Renal pelvis (tissue), 4 donors: ENCODE results near the gene MCRIP2. TPM values are rescaled to one million over a fixed set of nuclear protein-coding genes. Genes with fewer than 3 reads are reported as not detected.

Experiments used
- DNase-seq: peaks from one replicate; pipeline ENCODE4 v3.0.0-alpha.2; 2013
- polyA plus RNA-seq, 3 donors: library from polyadenylated mRNA; unstranded; fragments of 120-200 nt; gene quantifications; one replicate each; pipeline ENCODE4 v1.2.1, GENCODE V29; 2013; ENCODE audit not compliant: insufficient read length in 3 of 3

The MCRIP2 gene
- polyA plus RNA-seq, 3 donors: 25.5 to 27.4 (median 25.7) TPM

DNA sequence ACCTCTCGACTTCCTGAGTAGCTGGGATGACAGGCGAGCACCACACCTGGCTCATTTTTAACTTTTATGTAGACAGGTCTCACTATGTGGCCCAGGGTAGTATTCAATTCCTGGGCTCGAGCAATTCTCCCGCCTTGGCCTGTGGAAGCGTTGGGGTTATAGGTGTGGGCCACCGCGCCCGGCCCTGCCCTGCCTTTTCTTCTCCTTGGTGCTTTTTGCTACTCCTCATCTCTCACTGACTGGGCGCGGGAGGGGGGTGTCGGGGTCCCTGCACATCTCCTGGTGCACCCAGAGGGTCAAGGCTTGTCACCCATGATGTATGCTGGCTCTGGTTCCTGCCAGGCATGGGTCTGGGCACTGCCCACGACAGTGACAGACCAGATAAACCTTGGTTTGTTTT lies 2.9 kb downstream of the MCRIP2 start:
- DNase-seq: no peak

DNA sequence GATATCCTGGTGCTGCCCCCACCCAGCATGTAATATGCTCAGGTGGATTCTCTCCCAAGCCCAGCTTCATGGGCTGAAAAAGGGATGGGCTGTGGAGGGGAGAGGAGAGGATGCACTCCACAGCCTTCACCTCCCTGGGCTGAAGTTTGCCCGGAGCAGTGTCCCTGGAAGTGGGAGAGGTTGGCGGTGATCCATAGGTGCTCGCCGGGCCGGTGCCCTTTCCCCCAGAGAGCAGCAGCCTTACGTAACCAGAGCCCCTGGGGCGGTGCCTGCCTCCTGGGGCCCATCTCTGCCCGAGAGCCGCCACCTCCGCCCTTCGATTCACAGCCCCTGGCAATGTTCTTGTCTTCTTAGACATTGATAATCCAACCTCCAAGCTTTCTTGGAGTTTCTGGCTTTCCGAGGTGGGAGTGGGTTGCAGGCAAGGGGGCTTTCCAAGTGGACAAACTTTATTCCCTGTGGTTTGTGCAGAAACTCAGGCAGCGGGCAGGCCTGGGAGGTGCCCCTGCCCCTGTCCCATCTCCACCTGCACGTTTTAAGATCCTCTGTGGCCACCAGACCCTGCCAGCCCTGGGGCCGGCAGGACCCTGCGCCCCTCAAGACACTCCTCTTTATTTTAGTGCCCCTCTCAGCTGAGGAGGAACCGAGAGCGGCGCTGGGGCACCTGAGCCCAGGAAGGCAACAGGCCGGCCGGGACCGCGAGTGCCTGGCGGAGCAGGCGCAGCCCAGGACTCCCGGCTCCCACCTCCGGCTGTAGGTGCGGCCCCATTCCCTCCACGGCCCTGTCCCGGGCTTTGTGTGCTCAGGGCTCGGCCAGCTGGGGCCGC lies 4.4 kb downstream of the MCRIP2 start:
- no peak for DNase-seq

DNA sequence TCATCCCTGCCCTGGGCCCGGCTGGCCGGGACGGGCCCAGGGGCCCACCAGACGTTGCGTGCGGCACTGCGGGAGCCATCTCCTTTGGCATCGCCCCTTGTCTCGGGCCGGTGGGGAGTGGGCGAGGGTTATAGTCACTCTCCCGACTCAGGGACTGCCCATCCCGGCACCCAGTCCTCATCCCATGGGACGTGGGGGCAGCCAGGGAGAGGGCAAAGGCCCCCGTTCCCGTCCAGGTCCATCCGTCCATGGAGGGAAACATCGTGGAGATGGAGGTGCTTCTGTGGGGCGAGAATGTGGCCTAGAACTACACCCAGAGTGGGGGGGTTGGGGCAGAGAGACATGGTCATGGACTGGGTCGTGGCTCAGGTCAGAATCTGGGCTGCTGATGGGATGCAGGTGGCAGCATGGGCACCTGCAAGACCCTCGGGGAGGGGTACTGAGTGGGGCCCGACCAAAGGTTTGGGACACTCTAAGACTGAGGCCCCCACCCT lies 5.1 kb downstream of the MCRIP2 start:
- no peak for DNase-seq

DNA sequence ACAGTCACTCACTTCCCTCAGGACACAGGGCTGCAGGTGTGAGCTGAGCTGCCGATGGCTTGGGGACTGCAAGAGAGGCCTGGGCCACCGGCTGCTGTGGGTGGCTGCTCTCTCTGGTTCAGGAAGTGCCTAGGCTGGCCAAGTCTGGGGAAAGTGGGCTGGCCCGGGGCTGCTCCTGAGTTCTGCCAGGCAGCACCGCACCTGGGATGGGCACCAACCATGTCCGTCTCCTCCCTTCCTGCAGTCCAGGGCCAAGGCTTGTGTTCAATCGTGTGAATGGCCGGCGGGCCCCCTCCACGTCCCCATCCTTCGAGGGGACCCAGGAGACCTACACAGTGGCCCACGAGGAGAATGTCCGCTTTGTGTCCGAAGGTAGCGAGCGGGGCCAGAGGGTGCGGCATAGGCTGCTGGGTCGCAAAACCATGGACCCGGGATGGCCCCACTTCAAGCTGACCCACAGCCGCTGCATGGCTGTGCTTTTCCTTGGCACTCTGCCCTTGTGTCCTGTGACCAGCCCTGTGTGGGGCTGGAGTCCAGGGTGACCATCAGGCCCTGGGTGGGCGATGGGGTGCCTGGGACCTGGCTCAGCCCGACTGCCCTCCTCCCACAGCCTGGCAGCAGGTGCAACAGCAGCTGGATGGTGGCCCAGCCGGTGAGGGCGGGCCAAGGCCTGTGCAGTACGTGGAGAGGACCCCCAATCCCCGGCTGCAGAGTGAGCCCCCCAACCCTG lies 5.7 kb downstream of the MCRIP2 start:
- no peak for DNase-seq

DNA sequence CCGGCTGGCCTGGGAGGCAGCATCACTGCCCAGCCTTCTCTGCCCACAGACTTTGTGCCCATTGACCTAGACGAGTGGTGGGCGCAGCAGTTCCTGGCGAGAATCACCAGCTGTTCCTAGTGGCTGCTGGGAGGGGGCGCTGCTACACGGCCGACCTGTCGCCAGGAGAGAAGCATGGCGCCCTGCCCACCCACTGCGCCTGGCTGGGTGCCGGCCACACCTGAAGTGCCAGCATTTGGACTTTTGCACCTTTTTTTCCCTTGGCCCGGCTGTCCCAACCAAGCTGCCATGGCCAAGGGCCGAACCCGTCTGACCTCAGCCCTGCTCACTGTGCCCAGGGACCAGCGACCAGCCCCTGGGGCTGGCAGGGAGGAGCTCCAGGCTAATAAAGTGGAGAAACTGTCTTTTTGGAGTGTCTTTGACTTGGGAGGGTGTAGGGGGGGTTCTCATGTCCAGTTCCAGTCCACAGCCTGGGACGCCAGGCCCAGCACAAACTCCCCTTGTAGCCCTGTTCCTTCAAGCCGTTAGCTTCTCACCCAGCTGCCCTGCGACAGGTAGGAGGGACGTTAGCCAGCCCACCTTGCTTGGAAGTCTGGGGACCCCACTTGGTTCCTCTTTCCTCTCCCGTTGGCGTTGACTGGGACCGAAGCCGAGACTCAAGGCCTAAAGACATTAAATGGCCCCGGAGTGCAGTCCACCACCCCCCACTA lies 6.6 kb downstream of the MCRIP2 start:
- DNase-seq: no peak

DNA sequence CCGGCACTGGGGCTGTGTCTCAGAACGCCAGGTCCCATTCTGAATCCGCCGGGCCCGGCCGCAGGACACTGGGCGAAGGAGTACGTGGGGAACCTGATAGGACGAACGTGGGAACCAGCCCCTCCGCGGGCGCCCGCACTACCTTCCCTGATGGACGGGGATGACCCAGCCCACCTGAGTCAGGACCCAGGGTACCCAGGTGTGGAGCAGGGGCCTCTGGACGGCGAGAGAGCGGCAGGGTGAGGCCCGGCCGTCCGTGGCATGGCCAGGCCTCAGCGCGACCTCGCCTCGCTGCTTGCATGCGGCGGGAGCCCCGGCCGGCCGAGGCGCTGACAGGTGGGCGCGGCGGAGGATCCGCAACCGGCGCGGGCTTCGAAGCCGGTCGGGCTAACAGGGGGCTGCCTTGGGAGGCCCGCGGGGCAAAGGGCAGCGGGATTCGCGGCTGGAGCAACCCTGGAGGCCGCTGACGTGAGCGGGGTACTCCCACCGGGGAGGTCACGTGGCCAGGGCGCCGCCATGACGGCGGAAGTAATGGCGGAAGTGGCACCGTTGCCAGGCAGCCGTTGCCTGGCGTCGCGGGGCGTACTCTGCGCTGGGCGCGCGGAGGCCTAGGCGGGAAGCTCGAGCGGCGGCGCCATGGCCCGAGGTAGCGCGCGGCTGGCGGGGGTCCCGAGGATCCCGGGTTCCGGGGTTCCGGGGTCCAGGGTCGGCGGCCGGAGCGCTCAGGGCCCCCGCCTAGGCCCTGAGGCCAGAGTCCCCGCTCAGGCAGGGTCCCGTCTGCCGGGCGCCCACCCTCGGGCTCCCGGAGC lies 7.4 kb downstream of the MCRIP2 start, which contains the start of gene WDR90:
Gene WDR90, plus strand, starts transcription at position 585 of the 809 bp plus-strand sequence. Its CDS starts 52 bp downstream, at position 637.
- peak; percentile 88 for DNase-seq

DNA sequence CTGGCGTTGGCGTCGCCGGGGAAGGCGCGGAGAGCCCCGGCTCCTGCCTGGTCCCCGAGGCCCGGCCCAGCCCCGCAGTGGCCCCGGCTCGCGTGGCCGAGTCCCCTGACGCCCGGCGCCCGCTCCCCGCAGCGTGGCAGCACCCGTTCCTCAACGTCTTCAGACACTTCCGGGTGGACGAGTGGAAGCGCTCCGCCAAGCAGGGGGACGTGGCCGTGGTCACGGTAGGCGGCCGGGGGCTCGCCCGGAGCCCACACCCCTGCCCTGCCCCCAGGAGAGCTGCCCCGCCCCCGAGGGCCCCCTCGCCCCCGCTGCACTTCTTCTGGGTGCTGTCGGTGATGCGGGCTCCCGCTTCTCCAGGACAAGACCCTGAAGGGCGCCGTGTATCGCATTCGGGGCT lies 8.0 kb downstream of the MCRIP2 start:
- DNase-seq: no peak

DNA sequence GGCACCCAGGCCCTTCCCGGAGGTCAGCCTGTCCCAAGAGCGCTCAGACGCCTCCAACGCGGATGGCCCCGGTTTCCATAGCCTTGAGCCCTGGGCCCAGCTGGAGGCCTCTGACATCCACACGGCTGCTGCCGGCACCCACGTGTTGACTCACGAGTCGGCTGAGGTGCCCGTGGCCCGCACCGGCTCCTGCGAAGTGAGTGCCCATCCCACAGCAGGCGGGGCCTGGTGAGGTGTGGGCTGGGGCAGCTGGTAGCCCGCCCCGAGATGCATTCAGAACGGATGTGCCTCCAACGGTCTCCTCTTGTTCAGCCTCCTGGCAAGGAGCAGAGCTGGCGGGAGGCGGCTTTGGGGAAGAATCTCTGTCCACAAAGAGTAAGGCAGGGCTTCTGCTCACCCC lies 10.2 kb downstream of the MCRIP2 start:
- DNase-seq: no peak

DNA sequence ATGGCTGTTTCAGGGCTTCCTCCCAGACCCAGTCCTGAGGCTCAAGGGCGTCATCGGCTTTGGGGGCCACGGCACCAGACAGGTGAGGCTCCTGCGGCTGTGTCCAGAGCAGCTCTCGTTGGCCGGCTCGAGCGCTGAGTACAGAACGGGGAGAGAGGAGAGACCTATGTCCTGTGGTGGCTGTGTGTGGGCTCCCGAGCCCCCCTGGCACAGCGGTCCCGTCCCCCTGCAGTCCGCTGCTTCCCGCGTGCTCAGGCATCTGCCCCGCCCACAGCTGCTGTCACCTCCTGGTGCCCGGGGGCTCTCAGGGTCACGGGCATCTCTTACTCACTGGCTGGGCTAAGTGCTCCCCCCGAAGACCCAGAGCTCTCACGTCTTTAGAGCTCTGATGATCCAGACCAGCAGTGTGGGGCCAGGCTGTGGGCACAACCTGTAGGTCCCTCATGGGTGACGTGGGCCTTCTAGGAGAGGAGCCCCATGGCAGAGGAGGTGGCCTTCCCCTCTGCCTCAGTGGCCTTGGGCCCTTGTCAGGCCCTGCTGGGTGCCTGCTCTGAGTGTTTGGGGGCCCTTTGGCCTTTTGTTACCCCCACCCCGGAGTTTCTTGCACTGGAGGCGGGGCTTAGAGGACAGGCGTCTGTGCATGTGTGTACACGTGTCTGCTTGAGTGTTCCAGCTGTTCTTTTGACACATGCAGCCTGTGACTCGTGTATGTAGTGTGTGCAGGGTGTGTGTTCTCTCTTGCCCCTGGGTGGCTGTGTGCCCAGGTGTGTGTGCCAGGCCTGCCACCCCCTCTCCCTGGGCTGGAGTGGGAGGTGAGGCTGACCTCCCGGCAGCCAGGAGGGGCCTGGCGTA lies 11.1 kb downstream of the MCRIP2 start:
- no peak for DNase-seq

DNA sequence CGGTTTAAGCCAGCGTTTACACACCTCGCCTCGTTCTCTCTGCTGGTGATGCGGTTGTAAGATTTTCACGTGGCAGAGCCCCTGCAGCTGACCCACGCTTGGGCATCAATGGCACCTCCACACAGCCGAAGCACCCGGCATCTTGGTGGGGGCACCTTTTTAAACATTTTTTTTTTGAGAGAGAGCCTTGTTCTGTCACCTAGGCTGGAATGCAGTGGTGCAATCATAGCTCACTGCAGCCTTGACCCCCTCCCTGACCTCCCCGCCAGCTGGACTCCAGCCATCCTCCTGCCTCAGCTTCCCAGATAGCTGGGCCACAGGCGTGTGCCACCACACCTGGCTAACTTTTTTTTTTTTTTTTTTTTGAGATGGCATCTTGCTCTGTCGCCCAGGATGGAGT lies 12.4 kb downstream of the MCRIP2 start:
- no peak for DNase-seq

DNA sequence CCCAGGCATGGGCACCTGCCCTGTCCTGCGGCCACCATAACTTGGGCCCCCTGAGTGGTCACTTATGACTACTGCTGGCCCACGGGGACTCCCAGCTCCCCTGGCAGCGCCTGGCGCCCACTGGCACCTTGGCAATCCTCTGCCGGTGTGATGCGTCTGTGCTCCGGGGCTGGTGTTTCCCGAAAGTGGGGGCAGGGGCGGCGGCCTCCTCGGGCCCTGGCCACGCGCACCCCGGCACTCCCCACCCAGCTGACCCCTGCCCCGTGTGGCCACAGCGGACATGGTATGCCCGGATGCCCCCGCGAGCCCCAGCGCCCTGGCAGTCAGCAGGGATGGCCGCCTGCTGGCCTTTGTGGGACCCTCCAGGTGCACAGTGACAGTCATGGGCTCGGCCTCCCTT lies 15.9 kb downstream of the MCRIP2 start:
- DNase-seq: no peak

DNA sequence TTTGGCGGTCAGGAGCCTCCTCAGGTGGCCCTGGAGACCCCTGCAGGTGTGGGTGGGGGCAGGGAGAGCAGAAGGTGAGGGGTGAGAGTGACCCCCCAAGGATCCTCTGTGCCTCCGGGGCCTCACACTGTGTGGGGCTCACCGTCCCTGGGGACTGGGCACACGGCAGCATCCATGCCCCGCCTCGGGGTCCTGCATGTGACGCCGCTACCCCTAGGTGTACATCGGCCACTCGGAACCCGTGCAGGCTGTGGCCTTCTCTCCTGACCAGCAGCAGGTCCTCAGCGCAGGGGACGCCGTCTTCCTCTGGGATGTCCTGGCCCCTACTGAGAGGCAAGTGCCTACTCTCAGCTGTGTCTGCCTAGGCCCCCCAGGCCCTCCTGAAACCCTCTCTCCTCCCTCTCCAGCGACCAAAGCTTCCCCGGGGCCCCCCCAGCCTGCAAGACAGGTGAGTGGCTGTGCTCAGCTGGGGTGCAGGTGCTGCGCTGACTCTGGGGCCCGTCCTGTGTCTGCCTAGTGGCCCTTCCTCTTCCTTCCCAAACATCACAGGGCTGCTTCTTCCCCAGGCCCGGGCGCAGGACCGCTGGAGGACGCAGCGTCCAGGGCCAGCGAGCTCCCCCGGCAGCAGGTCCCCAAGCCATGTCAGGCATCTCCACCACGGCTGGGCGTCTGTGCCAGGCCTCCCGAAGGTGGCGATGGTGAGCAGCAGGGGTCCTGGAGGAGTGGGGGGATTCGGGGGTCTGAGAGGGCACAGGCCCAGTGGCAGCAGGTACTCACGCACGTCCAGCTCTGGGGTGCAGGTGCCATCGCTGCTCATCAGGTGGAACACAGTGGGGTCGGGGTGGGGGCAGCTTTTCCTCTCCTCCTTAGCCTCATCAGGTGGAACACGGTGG lies 17.3 kb downstream of the MCRIP2 start:
- no peak for DNase-seq

DNA sequence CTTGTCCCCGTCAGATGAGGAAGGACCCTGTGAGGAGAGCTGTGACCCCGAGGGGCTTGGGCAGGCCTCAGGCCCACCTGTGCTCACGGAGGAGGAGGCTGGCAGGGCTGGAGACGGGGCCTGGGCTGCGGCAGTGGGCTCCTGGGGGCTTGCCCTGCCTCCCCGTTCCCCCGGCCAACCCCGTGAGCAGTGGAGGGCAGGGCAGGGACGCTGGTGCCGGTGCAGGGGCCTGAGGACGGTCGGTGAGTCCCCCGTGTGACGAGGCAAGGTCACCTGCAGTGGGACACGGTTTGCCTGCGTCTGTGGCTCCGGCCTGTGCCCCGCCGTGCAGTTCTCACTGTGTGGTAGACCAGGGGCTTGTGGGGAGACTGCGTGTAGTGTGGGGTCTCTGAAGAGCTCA lies 18.0 kb downstream of the MCRIP2 start:
- DNase-seq: no peak

DNA sequence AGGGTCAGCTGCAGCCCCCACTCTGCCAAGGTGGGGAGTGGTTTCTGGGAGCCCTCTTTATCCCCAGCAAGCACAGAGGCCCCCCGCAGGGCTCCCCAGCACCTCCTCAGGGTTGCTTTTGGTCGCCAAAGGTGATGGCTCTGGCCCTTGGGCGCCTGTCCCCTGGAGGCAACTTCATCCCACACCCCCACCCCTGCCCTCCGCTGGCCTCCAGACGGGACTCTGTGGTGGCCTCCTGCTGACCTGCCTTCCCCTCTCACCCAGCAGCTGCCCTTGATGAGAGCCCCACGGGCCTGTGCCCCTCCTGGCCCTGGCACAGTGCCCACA lies 18.5 kb downstream of the MCRIP2 start:
- DNase-seq: no peak

DNA sequence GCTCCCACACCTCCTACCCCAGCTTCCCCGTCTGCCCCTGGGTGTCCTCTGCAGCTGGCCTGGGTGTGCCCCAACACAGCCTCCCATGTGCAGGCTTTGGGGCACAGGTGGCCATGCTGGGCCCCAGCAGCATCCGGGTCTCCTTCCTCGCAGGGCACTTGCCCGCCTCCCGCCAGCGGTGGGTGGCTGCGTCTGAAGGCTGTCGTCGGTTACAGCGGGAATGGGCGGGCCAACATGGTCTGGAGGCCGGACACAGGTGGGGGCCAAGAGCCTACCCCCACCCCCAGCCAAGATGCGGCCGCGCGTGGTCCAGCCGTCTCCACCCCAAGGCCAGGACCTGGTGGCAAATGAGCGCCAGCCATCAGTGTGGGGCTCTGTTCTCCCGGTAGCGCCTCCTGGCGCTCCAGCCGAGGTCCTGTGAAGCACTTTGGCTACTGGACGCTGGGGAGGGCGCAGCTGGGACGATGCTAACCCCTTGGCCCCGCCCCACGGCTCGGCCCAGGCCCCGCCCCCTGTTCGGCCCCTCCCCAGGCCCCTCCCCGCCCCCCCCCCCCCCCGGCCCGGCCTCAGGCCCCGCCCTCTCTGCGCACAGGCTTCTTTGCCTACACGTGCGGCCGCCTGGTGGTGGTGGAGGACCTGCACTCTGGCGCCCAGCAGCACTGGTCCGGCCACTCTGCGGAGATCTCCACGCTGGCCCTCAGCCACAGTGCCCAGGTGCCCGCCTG lies 19.0 kb downstream of the MCRIP2 start:
- peak; percentile 67 for DNase-seq

DNA sequence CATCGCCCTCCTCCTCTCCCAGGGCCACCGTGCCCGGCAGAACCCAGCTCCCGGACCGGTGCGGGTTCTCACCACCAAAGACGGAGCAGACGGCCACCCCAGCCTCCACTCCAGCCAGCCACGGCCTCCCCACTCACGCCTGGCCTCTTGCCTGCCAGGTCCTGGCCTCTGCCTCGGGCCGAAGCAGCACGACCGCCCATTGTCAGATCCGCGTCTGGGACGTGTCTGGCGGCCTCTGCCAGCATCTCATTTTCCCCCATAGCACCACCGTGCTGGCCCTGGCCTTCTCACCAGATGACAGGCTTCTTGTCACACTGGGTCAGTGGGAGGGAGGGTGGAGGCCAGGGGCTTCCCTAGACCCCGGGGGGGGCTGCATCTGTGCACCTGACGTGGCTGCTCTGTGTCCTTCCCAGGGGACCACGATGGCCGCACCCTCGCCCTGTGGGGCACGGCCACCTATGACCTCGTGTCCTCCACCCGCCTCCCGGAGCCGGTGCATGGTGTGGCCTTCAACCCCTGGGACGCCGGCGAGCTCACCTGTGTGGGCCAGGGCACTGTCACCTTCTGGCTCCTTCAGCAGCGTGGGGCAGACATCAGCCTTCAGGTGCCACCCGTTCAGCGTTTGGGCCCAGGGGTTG lies 19.7 kb downstream of the MCRIP2 start:
- DNase-seq: no peak

DNA sequence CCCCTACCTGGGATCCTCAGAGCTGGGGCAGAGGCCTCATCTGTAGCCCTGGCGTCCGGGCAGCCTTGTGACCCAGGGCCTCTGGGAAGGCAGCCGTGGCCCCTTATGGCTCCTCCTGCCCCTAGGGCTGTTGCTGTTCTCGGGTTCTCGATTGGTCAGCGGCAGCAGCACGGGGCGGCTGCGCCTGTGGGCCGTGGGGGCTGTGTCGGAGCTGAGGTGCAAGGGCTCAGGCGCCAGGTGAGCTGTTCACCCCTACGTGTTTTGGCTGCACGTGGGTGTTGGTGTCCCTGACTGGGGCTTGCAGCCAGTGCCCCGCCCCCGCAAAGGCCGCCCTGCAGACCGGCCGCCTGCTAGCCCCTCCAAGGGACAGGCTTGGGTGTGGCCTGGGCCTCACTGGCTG lies 20.5 kb downstream of the MCRIP2 start:
- no peak for DNase-seq

DNA sequence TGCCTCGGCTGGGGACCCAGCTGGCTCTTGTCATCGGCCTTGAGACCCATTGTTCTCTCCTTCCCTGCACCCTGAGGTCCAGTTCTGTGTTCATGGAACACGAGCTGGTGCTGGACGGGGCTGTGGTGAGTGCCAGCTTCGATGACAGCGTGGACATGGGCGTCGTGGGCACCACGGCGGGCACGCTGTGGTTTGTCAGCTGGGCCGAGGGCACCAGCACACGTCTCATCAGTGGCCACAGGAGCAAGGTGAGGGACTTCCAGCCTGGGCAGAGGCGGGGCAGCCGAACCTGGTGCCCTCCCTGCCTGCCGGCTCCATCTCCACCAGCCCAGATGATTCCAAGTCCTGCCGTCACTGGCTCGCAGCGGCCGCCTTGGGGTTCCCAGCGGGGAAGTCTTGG lies 21.0 kb downstream of the MCRIP2 start:
- no peak for DNase-seq

DNA sequence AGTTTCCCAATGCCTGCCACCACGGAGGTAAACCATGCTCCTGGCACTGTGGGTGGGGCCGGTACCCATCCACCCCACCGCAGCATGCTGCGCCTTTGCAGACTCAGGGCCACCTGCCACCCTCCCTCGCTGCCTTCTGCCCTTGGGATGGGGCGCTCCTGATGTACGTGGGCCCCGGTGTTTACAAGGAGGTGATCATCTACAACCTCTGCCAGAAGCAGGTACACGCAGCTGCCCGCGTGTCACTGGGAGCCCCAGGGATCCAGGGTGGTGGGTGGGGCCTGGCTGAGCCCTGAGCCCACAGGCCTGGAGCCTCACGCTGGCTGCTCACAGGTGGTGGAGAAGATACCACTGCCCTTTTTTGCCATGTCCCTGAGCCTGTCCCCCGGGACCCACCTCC lies 24.9 kb downstream of the MCRIP2 start:
- DNase-seq: no peak
